HepG2 (cell line): ENCODE data around the gene TLE2. TPM values are rescaled to one million over a fixed set of nuclear protein-coding genes. Genes with fewer than 3 reads are reported as not detected.
A peak's percentile ranks its signal among the peaks of the same experiment; 100 is the strongest.

ENCODE experiments used
- BHLHE40 ChIP-seq: IDR thresholded peaks from 2 replicates; pipeline ENCODE4 v1.6.1; 2011; ENCODE audit warnings: low read length, improper control_type of control experiment
- CTCF ChIP-seq: sonication (generic); formaldehyde crosslinking; IDR thresholded peaks from 2 replicates; pipeline ENCODE4 v1.5.0; 2020; ENCODE audit warnings: mild to moderate bottlenecking, missing genetic modification reagents, moderate library complexity
- DRAP1 ChIP-seq: IDR thresholded peaks from 2 replicates; pipeline ENCODE4 v1.6.1; 2016; ENCODE audit warnings: missing genetic modification reagents, missing compliant biosample characterization
- HNRNPUL1 ChIP-seq: fragments of 200-400 bp; formaldehyde crosslinking; IDR thresholded peaks from 2 replicates; pipeline ENCODE4 v1.6.1; 2017; ENCODE audit warnings: low read depth, mild to moderate bottlenecking, low read length, moderate library complexity
- MIXL1 ChIP-seq: IDR thresholded peaks from 2 replicates; pipeline ENCODE4 v1.6.1; 2016
- NFE2L1 ChIP-seq: sonication (generic); formaldehyde crosslinking; IDR thresholded peaks from 2 replicates; pipeline ENCODE4 v1.4.0; 2020; ENCODE audit warnings: missing genetic modification reagents, mild to moderate bottlenecking, borderline replicate concordance
- POLR2AphosphoS2 ChIP-seq: IDR thresholded peaks from 2 replicates; pipeline ENCODE4 v1.6.1; 2011; ENCODE audit warnings: low read depth, low read length, improper control_type of control experiment
- POLR2G ChIP-seq: fragments of 200-400 bp; formaldehyde crosslinking; IDR thresholded peaks from 2 replicates; pipeline ENCODE4 v1.6.1; 2018; ENCODE audit warnings: mild to moderate bottlenecking, low read depth, low read length, moderate library complexity
- PPARG ChIP-seq: conservative IDR thresholded peaks from 2 replicates; pipeline ENCODE4 v1.6.1; 2016; ENCODE audit warnings: missing biosample characterization, missing genetic modification reagents
- SMC3 ChIP-seq: IDR thresholded peaks from 2 replicates; pipeline ENCODE4 v1.6.1; 2011; ENCODE audit warnings: low read length, improper control_type of control experiment
- SOX5 ChIP-seq: IDR thresholded peaks from 2 replicates; pipeline ENCODE4 v1.6.1; 2016; ENCODE audit warnings: borderline replicate concordance
- TBP ChIP-seq: sonication (generic); formaldehyde crosslinking; IDR thresholded peaks from 2 replicates; pipeline ENCODE4 v1.5.0; 2020; ENCODE audit warnings: missing genetic modification reagents
- TOE1 ChIP-seq: sonication (generic); formaldehyde crosslinking; IDR thresholded peaks from 2 replicates; pipeline ENCODE4 v1.4.0; 2020; ENCODE audit warnings: mild to moderate bottlenecking, missing genetic modification reagents
- TRIM22 ChIP-seq: fragments of 450-650 bp; IDR thresholded peaks from 2 replicates; pipeline ENCODE4 v1.6.1; 2017
- USF2 ChIP-seq, 2 experiments: sonication (generic) in 1 of 2; formaldehyde crosslinking in 1 of 2; IDR thresholded peaks; 2 replicates each; pipeline versions ENCODE4 v1.5.1 to v1.6.1; 2011 to 2020; ENCODE audit warnings: borderline replicate concordance in 1 of 2, low read depth in 1 of 2, low read length in 1 of 2, mild to moderate bottlenecking in 1 of 2, missing genetic modification reagents in 1 of 2, moderate library complexity in 1 of 2
- ZFAT ChIP-seq: sonication (generic); formaldehyde crosslinking; conservative IDR thresholded peaks from 2 replicates; pipeline ENCODE4 v1.8.1; 2023; ENCODE audit warnings: missing genetic modification reagents, inconsistent platforms
- ZIK1 ChIP-seq: sonication (generic); formaldehyde crosslinking; IDR thresholded peaks from 2 replicates; pipeline ENCODE4 v1.5.0; 2020; ENCODE audit warnings: mild to moderate bottlenecking, low read depth, missing genetic modification reagents, borderline replicate concordance
- ZNF609 ChIP-seq: sonication (generic); formaldehyde crosslinking; IDR thresholded peaks from 2 replicates; pipeline ENCODE4 v1.4.0; 2020; ENCODE audit warnings: mild to moderate bottlenecking, missing genetic modification reagents, borderline replicate concordance
- polyA plus RNA-seq, 8 experiments: library from polyadenylated mRNA; depleted of rRNA in 3 of 8; stranded (reverse) in 7 of 8; unstranded in 1 of 8; fragments of >200 nt; fragmentation: Illumina TruSeq in 4 of 8; extraction: Trizol in 4 of 8; gene quantifications; 2 replicates each; pipeline versions ENCODE4 v1.2.1 to v1.2.3, GENCODE V29; 2011 to 2016; ENCODE audit warnings: low read depth in 4 of 8, missing spikeins in 1 of 8, mixed read lengths in 1 of 8; ENCODE audit not compliant: insufficient read depth in 1 of 8
- total RNA-seq, 5 experiments: library from RNA; depleted of rRNA; stranded (reverse); fragments of >200 nt; fragmentation: Illumina TruSeq; extraction: Trizol; gene quantifications; 2 replicates each; pipeline ENCODE4 v1.2.3, GENCODE V29; 2016; ENCODE audit warnings: low read depth in 1 of 5

Gene TLE2
- total and polyA plus RNA-seq, 2 of the 13 experiments (the other 11 are each of a cell fraction or from before 2014, with no cell fraction given), result 0.07 to 0.81 TPM

GRCh38 chr19:3036119-3036976 lies 7.3 kb upstream of the TLE2 start (continued):
- TF ChIP-seq POLR2AphosphoS2 (no peak), NFE2L1 (CRISPR knock-in tag) (no peak), ZFAT (CRISPR knock-in tag) (no peak), HNRNPUL1 (no peak), BHLHE40 (peak; percentile 49), POLR2G (no peak; the same call in 1 of the 2 replicates), TBP (CRISPR knock-in tag) (0 out of 2 replicates have a peak, but pooled peaks have one; percentile 83), DRAP1 (CRISPR knock-in tag) (peak; percentile 14; the same call in 1 of the 2 replicates), SOX5 (CRISPR knock-in tag) (peak; percentile 47; the same call in 1 of the 2 replicates), ZNF609 (peak; percentile 69; the same call in 1 of the 2 replicates), PPARG (CRISPR knock-in tag) (peak; percentile 45; the same call in 1 of the 2 replicates), ZIK1 (CRISPR knock-in tag) (no peak; the same call in 1 of the 2 replicates), TOE1 (no peak), TRIM22 (no peak), USF2 (IDR thresholded peaks at IDR 0.05; ENCODE audit: low read depth, low read length) (no peak), USF2 (CRISPR knock-in tag; IDR thresholded peaks at IDR 0.05; ENCODE audit: borderline replicate concordance) (no peak), SMC3 (no peak), MIXL1 (peak; percentile 72; the same call in 1 of the 2 replicates), CTCF (CRISPR knock-in tag) (peak; percentile 33; the same call in 1 of the 2 replicates)
